Testis (tissue), 2 donors: ENCODE data around the gene TMC6.

Source experiments
- POLR2A ChIP-seq: fragments of 450-650 bp; IDR thresholded peaks from one replicate; pipeline ENCODE4 v1.6.1; 2017; ENCODE audit warnings: antibody characterized with exemption, mild to moderate bottlenecking, moderate library complexity
- TF ChIP-seq, protein P1 (sequence below), 3 experiments: fragments of 450-650 bp in 2 of 3; fragments of 200-600 bp in 1 of 3; sonication (generic) in 1 of 3; IDR thresholded peaks; one replicate each; pipeline ENCODE4 v1.5.1; 2016 to 2019; ENCODE audit warnings: antibody characterized with exemption in 3 of 3, mild to moderate bottlenecking in 2 of 3, moderate library complexity in 1 of 3

- TF ChIP-seq, protein P1, sequence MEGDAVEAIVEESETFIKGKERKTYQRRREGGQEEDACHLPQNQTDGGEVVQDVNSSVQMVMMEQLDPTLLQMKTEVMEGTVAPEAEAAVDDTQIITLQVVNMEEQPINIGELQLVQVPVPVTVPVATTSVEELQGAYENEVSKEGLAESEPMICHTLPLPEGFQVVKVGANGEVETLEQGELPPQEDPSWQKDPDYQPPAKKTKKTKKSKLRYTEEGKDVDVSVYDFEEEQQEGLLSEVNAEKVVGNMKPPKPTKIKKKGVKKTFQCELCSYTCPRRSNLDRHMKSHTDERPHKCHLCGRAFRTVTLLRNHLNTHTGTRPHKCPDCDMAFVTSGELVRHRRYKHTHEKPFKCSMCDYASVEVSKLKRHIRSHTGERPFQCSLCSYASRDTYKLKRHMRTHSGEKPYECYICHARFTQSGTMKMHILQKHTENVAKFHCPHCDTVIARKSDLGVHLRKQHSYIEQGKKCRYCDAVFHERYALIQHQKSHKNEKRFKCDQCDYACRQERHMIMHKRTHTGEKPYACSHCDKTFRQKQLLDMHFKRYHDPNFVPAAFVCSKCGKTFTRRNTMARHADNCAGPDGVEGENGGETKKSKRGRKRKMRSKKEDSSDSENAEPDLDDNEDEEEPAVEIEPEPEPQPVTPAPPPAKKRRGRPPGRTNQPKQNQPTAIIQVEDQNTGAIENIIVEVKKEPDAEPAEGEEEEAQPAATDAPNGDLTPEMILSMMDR (IDR thresholded peaks at IDR 0.05): no peak
- no peak for TF ChIP-seq POLR2A
Observed at GRCh38 chr17:78111727-78112517, 16.6 kb downstream of the TMC6 start.
